OCI-LY3 (cell line): Measurements from ENCODE around the gene WWTR1.

Experiments
- EZH2phosphoT487 ChIP-seq: fragments of 200-600 bp; shearing (Covaris generic); IDR thresholded peaks from 2 replicates; pipeline ENCODE4 v1.6.1; 2018; ENCODE audit warnings: antibody characterized with exemption, mixed run types, low read depth
- TF ChIP-seq, protein P1 (sequence below): fragments of 200-600, 300-600 bp; sonication (generic); IDR thresholded peaks from 2 replicates; pipeline ENCODE4 v1.5.1; 2014; ENCODE audit warnings: antibody characterized with exemption, low read length, low read depth

DNA sequence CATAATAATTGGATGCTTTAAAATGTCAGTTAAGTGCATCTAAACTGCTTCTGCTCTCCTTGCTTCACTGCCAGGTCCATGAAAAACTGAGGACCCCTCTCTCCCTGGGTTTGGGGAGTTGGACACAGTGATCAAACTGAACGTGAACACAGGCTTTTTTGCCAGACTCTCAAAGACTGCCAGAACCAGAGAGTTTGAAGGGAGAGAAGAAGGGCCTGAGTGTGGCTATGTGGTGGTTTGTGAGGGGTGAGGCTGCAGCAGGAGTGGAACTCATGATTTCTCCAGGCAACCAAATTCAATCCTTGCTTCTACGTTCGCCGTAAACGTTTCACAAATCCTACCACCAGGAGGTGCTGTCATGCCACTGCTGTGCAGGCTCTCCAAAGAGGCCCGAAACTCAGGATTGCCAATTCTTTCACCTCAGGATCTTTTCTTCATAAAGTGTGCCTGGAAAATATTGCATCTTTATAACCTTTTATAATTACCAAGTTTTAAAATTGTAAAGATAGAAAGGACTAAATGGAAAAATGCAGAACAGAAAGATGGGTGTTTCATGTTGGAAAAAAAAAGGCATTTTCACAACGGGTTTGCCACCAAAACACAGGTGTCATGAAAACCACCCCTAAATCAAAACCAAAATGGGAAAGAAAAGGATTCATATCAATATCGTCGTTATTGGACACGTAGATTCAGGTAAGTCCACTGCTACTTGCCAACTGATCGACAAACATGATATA, 163.6 kb downstream of the WWTR1 start:
- TF ChIP-seq, protein P1, sequence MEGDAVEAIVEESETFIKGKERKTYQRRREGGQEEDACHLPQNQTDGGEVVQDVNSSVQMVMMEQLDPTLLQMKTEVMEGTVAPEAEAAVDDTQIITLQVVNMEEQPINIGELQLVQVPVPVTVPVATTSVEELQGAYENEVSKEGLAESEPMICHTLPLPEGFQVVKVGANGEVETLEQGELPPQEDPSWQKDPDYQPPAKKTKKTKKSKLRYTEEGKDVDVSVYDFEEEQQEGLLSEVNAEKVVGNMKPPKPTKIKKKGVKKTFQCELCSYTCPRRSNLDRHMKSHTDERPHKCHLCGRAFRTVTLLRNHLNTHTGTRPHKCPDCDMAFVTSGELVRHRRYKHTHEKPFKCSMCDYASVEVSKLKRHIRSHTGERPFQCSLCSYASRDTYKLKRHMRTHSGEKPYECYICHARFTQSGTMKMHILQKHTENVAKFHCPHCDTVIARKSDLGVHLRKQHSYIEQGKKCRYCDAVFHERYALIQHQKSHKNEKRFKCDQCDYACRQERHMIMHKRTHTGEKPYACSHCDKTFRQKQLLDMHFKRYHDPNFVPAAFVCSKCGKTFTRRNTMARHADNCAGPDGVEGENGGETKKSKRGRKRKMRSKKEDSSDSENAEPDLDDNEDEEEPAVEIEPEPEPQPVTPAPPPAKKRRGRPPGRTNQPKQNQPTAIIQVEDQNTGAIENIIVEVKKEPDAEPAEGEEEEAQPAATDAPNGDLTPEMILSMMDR, result peak; percentile 86
- no peak for TF ChIP-seq EZH2phosphoT487
